Erythroblast (primary cell): ENCODE data around the gene ASAP3.

Experiments
- GATA1 ChIP-seq: IDR thresholded peaks from 2 replicates; pipeline ENCODE4 v1.6.1; 2011; ENCODE audit warnings: low read depth, mild to moderate bottlenecking, control low read depth, low read length, moderate library complexity
- POLR2A ChIP-seq: IDR thresholded peaks from 2 replicates; pipeline ENCODE4 v1.6.1; 2011; ENCODE audit warnings: mild to moderate bottlenecking, low read length

- TF ChIP-seq POLR2A (peak; percentile 62), GATA1 (no peak)
These were observed 47.0 kb upstream of the ASAP3 start, which contains the start of gene E2F2 for GRCh38 chr1:23530747-23531561.
